GM19395 (cell line): ENCODE results near the gene HSPA4.
"Not testable (repeated sequence)": the region's sequence is repeated elsewhere in the genome, so short reads cannot be mapped to it uniquely, and the experiment has no call there.

Experiments used
- ATAC-seq: cut with Tn5 transposase; IDR thresholded peaks from one replicate; pipeline ENCODE4 v1.9.1; 2021; ENCODE audit warnings: mild to moderate bottlenecking, moderate library complexity; ENCODE audit not compliant: unreplicated experiment

The HSPA4 gene

GRCh38 chr5:133051542-133052316 is at the start of gene HSPA4:
TSS of gene HSPA4 (plus strand) at chr5:133052013. CDS start at chr5:133052251, 238 bp downstream.
- ATAC-seq: peak; percentile 80

DNA sequence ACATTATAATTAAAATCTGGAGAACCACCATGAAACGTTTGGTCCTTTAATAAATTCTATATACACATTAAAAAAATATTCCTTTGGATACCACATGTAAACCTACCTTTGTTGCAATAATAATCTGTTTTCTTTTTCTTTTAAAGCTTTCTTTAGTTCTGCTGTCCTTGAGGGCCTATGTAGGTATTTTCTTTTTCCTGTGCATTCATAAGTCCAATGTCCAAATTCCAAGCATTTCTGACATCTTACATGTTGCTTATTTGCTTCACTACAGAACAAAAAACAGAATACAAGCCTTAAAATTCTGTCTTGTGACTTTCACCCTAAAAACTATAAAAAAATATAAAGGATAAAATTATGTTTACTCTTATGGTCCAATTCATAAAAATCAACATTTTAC is 45.2 kb upstream of the HSPA4 start:
- no peak for ATAC-seq

DNA sequence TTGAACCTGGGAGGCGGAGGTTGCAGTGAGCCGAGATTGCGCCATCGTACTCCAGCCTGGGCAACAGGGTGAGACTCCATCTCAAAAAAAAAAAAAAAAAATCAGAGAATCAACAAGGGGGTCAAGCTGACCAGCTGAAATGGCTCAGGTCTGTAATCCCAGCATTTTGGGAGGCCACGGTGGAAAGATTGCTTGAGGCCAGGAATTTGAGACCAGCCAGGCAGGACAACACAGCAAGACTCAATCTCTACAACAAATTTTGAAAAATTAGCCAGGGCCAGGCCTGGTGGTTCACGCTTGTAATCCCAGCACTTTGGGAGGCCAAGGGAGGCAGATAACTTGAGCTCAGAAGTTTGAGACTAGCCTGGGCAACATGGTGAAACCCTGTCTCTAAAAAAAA is 43.4 kb upstream of the HSPA4 start:
- not testable (repeated sequence) for ATAC-seq

GRCh38 chr5:133015466-133015865 is 36.3 kb upstream of the HSPA4 start:
- no peak for ATAC-seq

DNA sequence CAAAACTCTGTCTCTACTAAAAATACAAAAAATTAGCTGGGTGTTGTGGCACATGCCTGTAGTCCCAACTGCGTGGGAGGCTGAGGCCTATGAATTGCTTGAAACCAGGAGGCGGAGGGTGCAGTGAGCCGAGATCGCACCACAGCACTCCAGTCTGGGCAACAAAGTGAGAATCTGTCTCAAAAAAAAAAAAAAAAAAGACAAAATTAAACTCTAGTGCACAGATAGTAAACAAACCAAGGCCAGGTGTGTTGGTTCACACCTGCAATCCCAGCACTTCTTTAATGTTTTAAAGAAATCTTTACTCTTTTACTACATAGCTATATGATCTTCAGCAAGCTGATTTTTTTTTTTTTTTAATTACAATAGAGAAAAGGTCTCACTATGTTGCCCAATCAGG is 33.8 kb upstream of the HSPA4 start:
- no peak for ATAC-seq

DNA sequence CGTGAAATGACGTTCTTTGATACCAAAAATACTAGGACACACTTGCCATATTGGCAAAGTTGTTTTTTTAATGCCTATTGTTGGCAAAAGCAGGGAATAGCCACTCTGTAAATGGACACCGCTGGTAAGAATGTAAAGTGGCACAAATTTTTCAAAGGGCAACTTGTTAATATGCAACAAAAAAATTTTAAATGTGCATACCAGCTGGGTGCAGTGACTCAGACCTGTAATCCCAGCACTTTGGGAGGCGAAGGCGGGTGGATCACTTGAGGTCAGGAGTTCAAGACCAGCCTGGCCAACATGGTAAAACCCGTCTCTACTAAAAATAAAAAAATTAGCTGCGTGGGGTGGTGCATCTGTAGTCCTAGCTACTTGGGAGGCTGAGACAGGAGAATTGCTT is 32.3 kb upstream of the HSPA4 start:
- ATAC-seq: not testable (repeated sequence)

- peak; percentile 97 for ATAC-seq
These were observed 25.8 kb upstream of the HSPA4 start, which contains the start of gene ZCCHC10 for GRCh38 chr5:133025804-133026663. TSS of gene ZCCHC10 (minus strand) at chr5:133026549. CDS start at chr5:133026537, 12 bp downstream.

DNA sequence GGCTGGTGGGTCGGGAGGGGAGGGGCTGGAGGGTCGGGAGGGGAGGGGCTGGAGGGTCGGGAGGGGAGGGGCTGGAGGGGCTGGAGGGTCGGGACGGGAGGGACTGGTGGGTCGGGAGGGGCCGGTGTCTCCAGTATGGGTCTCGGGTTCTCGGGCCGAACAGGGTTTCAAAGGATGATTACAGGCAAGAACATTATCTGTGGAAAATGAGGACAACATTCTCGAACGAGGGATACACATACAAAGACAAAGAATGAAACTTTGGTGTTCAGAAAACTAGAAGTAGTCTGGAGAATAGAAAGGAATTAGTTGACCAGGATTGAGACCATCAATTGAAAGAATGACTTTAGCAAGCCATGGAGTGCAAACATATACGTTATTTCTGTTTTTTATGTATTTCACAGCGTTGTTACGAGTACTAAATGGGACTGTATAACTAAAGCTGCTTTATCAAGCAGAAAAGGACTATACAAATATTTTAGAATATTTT is 25.1 kb upstream of the HSPA4 start:
- no peak for ATAC-seq

- ATAC-seq: no peak
These were observed 22.4 kb upstream of the HSPA4 start for GRCh38 chr5:133029416-133029815.

- no peak for ATAC-seq
These were observed 21.3 kb upstream of the HSPA4 start for GRCh38 chr5:133030343-133031005.

- ATAC-seq: peak; percentile 62
These were observed 18.7 kb upstream of the HSPA4 start for GRCh38 chr5:133032852-133033742.

DNA sequence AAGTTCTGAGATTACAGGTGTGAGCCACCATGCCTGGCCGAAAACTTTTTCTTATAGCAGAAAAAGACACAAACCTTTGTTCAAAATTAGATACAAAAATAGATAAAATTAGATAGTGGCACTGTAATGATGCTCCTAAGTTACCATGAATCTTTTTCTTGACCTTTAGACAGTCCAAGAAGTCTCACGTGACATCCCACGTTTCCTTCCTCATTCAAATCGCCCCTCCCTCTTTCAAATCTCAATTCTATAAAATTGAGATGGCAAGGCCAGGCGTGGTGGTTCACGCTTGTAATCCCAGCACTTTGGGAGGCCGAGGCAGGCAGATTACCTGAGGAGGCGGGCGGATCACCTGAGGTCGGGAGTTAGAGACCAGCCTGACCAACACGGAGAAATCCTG is 17.7 kb upstream of the HSPA4 start:
- no peak for ATAC-seq

GRCh38 chr5:133035224-133035623 is 16.6 kb upstream of the HSPA4 start:
- no peak for ATAC-seq

GRCh38 chr5:133036677-133037076 is 15.1 kb upstream of the HSPA4 start:
- not testable (repeated sequence) for ATAC-seq

- ATAC-seq: no peak
These were observed 10.5 kb upstream of the HSPA4 start for GRCh38 chr5:133041157-133041784.

DNA sequence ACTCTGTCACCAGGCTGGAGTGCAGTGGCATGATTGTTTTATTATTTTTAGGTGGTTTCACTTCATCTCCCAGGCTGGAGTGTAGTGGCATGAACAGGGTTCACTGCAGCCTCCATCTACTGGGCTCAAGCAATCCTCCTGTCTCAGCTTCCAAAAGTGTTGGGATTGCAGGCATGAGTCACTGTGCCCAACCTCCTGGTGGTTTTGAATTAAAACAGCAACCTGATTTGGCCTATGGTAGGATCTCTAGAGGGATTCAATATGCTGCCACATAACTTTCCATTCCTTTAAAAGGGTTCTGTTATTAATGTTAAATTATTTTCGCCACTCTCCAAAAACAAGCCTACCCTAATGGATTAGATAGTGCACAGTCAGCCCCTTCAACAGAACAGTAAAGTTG is 9.9 kb upstream of the HSPA4 start:
- ATAC-seq: no peak

DNA sequence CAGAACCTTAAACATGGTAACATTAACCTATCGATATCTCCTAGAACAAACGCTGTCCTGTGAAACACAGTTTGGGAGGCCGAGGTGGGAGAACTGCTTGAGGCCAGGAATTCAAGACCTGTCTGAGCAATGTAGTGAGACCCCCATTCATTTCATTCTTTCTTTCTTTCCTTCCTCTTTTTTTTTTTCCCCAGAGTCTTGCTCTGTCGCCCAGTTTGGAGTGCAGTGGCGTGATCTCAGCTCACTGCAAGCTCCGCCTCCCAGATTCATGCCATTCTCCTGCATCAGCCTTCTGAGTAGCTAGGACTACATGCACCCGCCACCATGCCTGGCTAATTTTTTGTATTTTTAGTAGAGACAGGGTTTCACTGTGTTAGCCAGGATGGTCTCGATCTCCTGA is 5.3 kb upstream of the HSPA4 start:
- not testable (repeated sequence) for ATAC-seq

DNA sequence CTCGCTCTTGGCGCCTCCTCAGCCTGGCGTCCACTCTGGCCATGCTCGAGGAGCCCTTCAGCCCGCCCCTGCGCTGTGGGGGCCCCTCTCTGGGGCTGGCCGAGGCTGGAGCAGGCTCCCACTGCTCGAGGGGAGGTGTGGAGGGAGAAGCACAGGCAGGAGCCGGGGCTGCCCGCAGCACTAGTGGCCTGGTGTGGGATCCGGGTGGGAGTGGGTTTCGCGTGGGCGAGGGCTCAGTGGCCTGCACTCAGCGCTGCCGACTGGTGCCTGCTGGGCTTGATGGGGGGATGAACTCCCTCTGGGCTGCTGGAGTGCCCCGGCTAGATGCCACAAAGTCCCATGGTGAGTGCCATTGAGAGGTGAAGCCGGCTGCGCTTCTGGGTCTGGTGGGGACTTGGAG is 4.4 kb upstream of the HSPA4 start:
- no peak for ATAC-seq

- no peak for ATAC-seq
These were observed 2.7 kb upstream of the HSPA4 start for GRCh38 chr5:133048993-133049725.
